ENCODE data around the gene C2CD4D. TPM values are rescaled to one million over a fixed set of nuclear protein-coding genes. Genes with fewer than 3 reads are reported as not detected.

Gene C2CD4D
- total RNA-seq, 1 experiment from 2014 or later: not detected

GRCh38 chr1:151860504-151861187, 21.0 kb upstream of the C2CD4D start:
- DNase-seq (ENCODE audit: low spot score): no peak

DNA sequence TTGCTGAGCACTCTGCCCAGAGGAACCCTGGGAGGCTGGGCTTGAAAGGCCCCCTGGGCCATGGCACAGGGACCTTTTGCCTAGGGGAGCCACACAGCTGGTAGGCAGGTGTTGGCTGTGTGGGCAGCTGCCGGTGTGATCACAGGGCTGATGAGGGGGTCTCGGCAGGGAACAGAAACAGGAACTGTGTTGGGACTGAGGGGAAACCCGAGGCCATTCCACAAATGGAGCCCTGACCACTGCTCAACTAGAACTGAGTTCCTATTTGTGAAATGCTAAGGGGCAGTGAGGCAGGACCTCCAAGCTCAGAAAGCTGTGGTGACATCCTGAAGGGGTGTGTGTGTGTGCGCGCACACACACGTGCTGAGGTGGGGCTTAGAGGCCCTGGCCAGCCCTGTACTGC, 20.3 kb upstream of the C2CD4D start:
- H3K4me1 ChIP-seq (ENCODE audit: insufficient read depth, low read length, poor library complexity, severe bottlenecking): no peaks in the 10 kb centered on the region
- no TSS peak for BruUV-seq (replicated peaks)
- H3K9me3 ChIP-seq (ENCODE audit: low read depth, low read length, poor library complexity, severe bottlenecking): no peaks in the 10 kb centered on the region
- no peaks in the 10 kb centered on the region for H3K36me3 ChIP-seq (ENCODE audit: insufficient read depth, low read length, poor library complexity, severe bottlenecking)
- no peak overlapping the region for H3K4me3 ChIP-seq (ENCODE audit: low read depth, low read length, poor library complexity, severe bottlenecking)
- TF ChIP-seq, protein P1, sequence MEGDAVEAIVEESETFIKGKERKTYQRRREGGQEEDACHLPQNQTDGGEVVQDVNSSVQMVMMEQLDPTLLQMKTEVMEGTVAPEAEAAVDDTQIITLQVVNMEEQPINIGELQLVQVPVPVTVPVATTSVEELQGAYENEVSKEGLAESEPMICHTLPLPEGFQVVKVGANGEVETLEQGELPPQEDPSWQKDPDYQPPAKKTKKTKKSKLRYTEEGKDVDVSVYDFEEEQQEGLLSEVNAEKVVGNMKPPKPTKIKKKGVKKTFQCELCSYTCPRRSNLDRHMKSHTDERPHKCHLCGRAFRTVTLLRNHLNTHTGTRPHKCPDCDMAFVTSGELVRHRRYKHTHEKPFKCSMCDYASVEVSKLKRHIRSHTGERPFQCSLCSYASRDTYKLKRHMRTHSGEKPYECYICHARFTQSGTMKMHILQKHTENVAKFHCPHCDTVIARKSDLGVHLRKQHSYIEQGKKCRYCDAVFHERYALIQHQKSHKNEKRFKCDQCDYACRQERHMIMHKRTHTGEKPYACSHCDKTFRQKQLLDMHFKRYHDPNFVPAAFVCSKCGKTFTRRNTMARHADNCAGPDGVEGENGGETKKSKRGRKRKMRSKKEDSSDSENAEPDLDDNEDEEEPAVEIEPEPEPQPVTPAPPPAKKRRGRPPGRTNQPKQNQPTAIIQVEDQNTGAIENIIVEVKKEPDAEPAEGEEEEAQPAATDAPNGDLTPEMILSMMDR (conservative IDR thresholded peaks at IDR 0.05; ENCODE audit: low read depth, low read length): no peak
- TF ChIP-seq EZH2 (IDR thresholded peaks at IDR 0.05; ENCODE audit: borderline replicate concordance, low read depth, low read length, poor library complexity, severe bottlenecking): no peak
- no peak overlapping the region for H3K27ac ChIP-seq (ENCODE audit: low read depth, low read length, poor library complexity, severe bottlenecking)
- intact Hi-C loops (cut with micrococcal nuclease; ENCODE audit: unreplicated experiment): no loop called here
- ChIA-PET CTCF (no interaction called here), POLR2A (ENCODE audit: low non-redundant PET) (no interaction called here)
- H3K27me3 ChIP-seq (replicated peaks; ENCODE audit: insufficient read depth, low read depth, low read length, poor library complexity): no peaks in the 10 kb centered on the region
- DNase-seq (ENCODE audit: low spot score): no peak

More at GRCh38 chr1:151860504-151861187, 21.0 kb upstream of the C2CD4D start:
- H3K4me3 ChIP-seq (ENCODE audit: low read depth, low read length, poor library complexity, severe bottlenecking): no peak overlapping the region
- no peaks in the 10 kb centered on the region for H3K4me1 ChIP-seq (ENCODE audit: insufficient read depth, low read length, poor library complexity, severe bottlenecking)
- H3K27ac ChIP-seq (ENCODE audit: low read depth, low read length, poor library complexity, severe bottlenecking): no peak overlapping the region
- ChIA-PET CTCF (no interaction called here), POLR2A (ENCODE audit: low non-redundant PET) (no interaction called here)
- H3K27me3 ChIP-seq (replicated peaks; ENCODE audit: insufficient read depth, low read depth, low read length, poor library complexity): no peaks in the 10 kb centered on the region
- TF ChIP-seq, protein P1 (conservative IDR thresholded peaks at IDR 0.05; ENCODE audit: low read depth, low read length): no peak
- TF ChIP-seq EZH2 (IDR thresholded peaks at IDR 0.05; ENCODE audit: borderline replicate concordance, low read depth, low read length, poor library complexity, severe bottlenecking): no peak
- H3K36me3 ChIP-seq (ENCODE audit: insufficient read depth, low read length, poor library complexity, severe bottlenecking): no peaks in the 10 kb centered on the region
- H3K9me3 ChIP-seq (ENCODE audit: low read depth, low read length, poor library complexity, severe bottlenecking): no peaks in the 10 kb centered on the region
- BruUV-seq (replicated peaks): no TSS peak
- intact Hi-C loops (cut with micrococcal nuclease; ENCODE audit: unreplicated experiment): no loop called here

- H3K4me3 ChIP-seq (ENCODE audit: low read depth, low read length, poor library complexity, severe bottlenecking): no peak overlapping the region
- no peaks in the 10 kb centered on the region for H3K36me3 ChIP-seq (ENCODE audit: insufficient read depth, low read length, poor library complexity, severe bottlenecking)
- no peaks in the 10 kb centered on the region for H3K27me3 ChIP-seq (replicated peaks; ENCODE audit: insufficient read depth, low read depth, low read length, poor library complexity)
- BruUV-seq (replicated peaks): no TSS peak
- CTCF ChIA-PET: no interaction called here
- POLR2A ChIA-PET (ENCODE audit: low non-redundant PET): no interaction called here
- TF ChIP-seq, protein P1 (conservative IDR thresholded peaks at IDR 0.05; ENCODE audit: low read depth, low read length): no peak
- TF ChIP-seq EZH2 (IDR thresholded peaks at IDR 0.05; ENCODE audit: borderline replicate concordance, low read depth, low read length, poor library complexity, severe bottlenecking): no peak
- no peaks in the 10 kb centered on the region for H3K9me3 ChIP-seq (ENCODE audit: low read depth, low read length, poor library complexity, severe bottlenecking)
- intact Hi-C loops (cut with micrococcal nuclease; ENCODE audit: unreplicated experiment): no loop called here
- H3K4me1 ChIP-seq (ENCODE audit: insufficient read depth, low read length, poor library complexity, severe bottlenecking): no peaks in the 10 kb centered on the region
- DNase-seq (ENCODE audit: low spot score): no peak
- no peak overlapping the region for H3K27ac ChIP-seq (ENCODE audit: low read depth, low read length, poor library complexity, severe bottlenecking)
These were observed 19.5 kb upstream of the C2CD4D start for GRCh38 chr1:151858886-151859665.
